ENCODE data around the gene TULP4.

DNA sequence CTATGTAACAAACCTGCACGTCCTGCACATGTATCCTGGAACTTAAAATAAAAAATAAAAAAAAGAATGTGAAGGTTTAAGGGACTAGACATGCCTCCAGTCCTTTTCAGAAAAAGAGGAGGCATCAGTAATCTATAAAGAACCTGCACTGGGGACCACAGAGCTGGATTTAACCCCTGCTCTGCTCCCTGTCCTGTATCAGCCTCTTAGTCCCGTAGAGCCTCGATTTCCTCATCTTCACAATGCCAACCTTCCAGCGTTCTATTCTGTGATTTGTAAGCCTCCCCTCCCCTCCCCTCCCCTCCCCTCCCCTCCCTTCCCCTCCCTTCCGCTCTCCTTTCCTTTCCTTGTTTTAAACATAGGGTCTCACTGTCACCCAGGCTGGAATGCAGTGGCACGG, 216.6 kb downstream of the TULP4 start:
- TF ChIP-seq SUZ12 (IDR thresholded peaks at IDR 0.05; ENCODE audit: extremely low read depth, insufficient read depth, insufficient read length) = no peak
- no peak for TF ChIP-seq ZNF274 (IDR thresholded peaks at IDR 0.05; ENCODE audit: low read depth, low read length)

All from NT2/D1 (cell line).